CD4-positive, alpha-beta T cell treated with Interleukin-21 for 1 hour (primary cell): ENCODE results near the gene HORMAD1.
"Not testable (repeated sequence)": the region's sequence is repeated elsewhere in the genome, so short reads cannot be mapped to it uniquely, and the experiment has no call there.

Experiments
- DNase-seq: peaks from one replicate; pipeline ENCODE4 v3.0.0-alpha.2; 2020

HORMAD1 gene

DNA sequence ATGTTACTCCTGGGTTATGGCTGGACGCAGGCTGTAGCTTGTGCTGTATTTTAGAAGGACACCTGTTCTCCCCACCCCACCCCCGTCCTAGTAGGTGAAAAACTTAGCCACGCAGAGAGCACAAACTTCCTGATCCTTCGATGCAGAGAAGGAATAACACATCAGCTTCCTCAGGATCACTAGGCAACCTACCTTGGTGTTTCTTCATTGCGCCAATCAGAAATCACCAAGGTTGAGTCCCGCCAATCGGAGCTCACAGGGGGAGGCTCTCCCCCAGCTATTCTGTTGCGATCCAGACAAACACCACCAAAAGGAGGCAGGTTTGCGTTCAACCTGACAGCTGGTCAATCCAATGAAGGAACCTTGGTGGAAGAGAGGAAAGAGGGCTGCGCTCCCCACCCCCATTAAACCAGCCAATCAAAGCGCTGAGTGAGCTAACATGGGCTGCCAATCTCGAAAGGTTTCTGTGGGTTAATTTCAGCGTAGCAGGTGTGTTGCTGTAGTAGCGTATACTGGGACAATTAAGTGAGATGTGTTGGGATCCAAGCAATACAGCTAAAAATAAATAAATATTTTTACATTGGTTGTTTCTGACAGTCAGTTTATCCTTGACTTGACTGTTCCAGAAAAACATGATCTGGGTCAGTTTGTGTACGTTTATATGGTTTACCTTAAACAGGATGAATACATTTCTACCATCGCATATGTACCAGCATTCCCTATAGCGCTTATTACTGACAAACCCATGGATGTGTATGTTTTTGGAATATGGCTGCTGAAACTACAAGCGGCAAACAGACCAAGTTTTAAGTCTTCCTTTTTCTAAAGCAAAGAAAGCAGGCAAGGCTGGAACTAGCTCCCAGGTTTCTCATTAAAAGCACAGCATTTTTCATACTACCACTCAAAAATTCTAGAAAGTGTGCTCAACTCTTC lies 23.4 kb downstream of the HORMAD1 start, which contains the start of gene GOLPH3L:
Gene GOLPH3L (minus strand): TSS at position 160 of the 933 bp plus-strand sequence. CDS start 2,316 bp downstream, outside the sequence.
- DNase-seq, result peak; percentile 97

DNA sequence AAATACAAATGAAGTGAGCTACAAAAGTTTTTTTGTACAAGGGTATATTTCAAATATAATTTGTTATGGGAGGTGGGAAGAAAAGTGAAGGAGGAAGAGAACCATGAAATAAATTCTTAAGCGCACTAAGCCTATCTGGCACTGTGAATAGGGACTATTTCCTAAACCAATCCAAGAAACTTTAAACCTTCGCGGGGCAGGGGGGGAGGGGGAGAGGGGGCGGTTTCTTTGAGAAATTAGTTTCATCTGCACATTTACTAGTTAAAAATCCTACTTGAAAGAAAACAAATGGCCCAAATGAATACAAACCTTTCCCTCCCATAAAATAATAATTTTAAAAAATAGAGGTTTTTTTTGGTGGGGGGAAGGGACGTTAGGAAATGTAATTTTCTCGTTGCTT lies 24.1 kb downstream of the HORMAD1 start:
- no peak for DNase-seq

GRCh38 chr1:150696162-150696561 lies 24.5 kb downstream of the HORMAD1 start:
- peak; percentile 0 for DNase-seq

DNA sequence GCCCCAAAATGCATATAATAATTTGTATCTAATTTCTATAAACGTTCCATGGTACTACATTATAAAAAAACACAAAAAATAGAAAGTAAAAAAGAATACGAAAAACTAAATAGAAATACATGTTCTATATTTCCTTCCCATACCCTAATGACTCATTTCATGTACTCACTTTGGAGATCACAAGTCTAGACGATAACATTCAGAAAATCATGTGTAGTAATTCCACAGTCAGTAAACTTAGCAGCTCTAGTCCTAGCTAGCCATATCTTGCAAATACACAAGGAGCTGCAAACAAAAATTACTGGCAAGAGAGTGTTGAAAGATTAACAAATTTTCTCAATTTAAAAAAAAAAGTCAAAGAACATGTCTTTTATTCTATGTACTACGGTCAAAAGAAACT lies 25.1 kb downstream of the HORMAD1 start:
- no peak for DNase-seq

GRCh38 chr1:150692720-150693119 lies 28.0 kb downstream of the HORMAD1 start:
- DNase-seq, result no peak

DNA sequence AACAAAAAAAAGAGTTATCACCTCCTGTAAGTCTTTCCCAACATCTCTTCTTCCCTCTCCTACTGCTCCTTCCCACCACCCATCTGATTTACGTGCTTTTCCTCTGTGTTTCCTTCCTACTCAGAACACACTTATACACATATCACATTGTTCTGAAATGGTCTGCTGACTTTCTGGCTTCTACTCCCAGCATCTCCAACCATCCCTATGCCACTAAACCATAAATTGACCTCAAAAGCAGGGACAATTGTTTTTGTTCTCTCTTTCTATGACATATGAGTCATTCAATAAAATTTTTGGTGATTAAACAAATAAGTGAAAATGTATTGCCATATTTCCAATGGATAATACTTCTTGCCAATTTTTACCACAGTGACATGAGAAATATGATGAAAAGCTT lies 31.9 kb downstream of the HORMAD1 start:
- DNase-seq, result no peak

DNA sequence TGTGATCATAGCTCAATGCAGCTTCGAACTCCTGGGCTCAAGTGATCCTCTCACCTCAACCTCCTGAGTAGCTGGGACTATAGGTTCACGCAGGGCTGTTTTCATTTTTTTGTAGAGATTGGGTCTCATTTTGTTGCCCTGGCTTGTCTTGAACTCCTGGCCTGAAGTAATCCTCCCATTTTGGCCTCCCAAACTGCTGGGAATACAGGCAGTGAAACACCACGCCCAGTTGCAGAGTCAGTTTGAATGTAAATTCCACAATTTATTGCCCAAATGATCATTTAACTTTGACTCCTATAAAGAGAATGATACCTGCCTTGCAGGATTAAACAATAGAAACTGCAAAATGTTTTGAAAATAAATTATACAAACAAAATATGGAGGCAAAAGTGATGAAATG lies 34.4 kb downstream of the HORMAD1 start:
- DNase-seq, result no peak

DNA sequence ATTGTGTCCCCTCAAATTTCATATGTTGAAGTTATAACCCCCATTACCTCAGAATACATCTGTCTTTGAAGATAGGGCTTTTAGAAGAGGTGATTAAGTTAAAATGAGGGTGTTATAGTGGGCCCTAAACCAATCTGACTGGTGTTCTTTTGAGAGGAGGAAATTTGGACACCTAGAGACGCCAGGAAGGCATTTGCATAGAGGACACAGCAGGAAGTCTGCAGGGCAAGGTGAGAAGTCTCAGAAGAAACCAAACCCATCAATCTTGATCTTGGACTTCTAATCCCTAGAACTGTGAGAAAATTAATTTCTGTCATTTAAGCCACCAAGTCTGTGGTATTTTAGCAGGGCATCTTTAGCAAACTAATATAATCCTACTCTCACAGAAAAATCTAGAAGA lies 36.8 kb downstream of the HORMAD1 start:
- peak; percentile 16 for DNase-seq

DNA sequence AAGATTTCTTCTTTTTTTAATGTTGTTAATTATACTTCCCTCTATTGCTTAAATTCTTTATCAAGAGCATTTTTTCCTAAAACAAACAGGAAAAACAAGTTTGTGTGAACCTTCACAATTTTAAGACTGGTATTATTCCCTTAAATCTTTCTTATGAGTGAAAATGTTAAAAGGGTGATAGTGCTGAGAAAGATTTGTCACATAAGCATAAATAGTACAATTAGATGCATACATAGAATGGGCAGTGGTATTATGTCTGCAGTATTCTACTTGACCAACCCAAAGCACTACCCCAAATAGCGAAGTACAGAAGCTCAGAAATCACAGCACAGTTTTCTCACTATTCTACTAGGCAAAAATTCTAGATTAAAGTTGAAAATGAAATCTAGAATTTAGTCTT lies 41.7 kb downstream of the HORMAD1 start:
- DNase-seq, result no peak

- DNase-seq, result no peak
Measured at GRCh38 chr1:150674881-150675280, 45.8 kb downstream of the HORMAD1 start.

DNA sequence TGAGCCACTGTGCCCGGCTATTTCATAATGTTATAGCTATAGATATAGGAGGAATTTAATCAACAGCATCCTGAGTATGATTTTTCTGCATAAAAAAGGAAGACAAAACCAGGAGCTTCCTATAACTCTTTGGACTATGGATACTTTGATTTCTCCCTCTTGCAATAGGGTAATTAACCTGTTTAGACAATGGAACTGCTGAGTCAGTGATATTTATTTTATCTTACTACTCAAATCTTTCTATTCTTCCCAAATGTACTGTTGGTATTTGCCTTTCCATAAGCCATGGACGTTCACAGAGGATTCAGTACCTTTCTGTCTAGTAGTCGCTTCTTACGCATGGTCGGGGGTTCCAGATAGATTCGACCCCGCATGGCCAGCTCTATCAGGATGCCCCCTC lies 57.4 kb downstream of the HORMAD1 start:
- no peak for DNase-seq

DNA sequence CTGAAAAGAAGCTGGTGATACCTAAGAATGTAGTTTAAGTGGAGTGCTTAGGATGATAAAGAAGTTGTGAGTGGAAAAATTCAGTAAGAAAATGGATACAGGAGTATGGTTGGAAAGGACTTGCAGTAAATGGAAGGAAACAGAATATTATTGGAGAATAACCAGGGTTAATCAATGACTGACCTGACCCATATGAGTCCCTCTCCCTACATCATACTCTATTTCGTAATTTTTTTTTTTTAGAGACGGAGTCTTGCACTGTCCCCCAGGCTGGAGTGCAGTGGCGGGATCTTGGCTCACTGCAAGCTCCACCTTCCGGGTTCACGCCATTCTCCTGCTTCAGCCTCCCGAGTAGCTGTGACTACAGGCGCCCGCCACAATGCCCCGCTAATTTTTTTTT lies 57.9 kb downstream of the HORMAD1 start:
- DNase-seq, result no peak

DNA sequence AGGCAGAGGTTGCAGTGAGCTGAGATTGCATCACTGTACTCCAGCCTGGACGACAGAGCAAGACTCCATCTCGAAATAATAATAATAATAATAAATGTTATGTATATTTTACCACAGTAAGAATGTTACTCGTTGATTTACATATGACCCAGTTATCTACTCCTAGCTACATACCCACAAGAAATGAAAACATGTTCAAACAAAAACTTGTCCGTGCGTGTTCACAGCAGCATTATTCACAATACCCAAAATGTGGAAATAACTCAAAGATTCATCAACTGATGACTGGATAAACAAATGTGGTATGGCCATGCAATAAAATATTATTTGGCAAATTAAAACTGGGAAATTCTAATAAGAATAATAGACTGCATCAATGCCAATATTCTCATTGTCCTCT lies 59.5 kb downstream of the HORMAD1 start:
- DNase-seq, result no peak

DNA sequence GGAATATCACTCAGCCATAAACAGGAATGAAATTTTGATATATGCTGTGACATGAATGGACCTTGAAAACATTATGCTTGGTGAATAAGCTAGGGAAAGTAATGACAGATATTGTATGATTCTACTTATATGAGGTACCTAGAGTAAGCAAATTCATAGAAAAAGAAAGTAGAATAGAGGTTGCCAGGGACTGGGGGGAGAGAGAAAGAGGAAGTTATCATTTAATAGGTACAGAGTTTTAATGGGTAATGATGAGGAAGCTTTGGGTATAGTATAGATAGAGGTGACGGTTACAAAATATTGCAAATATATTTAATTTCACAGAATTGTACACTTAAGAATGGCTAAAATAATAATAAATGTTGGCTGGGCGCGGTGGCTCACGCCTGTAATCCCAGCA lies 60.1 kb downstream of the HORMAD1 start:
- DNase-seq, result no peak

- DNase-seq, result not testable (repeated sequence)
Measured at GRCh38 chr1:150657064-150657463, 63.6 kb downstream of the HORMAD1 start.

GRCh38 chr1:150654635-150655034 lies 66.1 kb downstream of the HORMAD1 start:
- not testable (repeated sequence) for DNase-seq

- DNase-seq, result no peak
Measured at GRCh38 chr1:150650193-150650592, 70.5 kb downstream of the HORMAD1 start.

DNA sequence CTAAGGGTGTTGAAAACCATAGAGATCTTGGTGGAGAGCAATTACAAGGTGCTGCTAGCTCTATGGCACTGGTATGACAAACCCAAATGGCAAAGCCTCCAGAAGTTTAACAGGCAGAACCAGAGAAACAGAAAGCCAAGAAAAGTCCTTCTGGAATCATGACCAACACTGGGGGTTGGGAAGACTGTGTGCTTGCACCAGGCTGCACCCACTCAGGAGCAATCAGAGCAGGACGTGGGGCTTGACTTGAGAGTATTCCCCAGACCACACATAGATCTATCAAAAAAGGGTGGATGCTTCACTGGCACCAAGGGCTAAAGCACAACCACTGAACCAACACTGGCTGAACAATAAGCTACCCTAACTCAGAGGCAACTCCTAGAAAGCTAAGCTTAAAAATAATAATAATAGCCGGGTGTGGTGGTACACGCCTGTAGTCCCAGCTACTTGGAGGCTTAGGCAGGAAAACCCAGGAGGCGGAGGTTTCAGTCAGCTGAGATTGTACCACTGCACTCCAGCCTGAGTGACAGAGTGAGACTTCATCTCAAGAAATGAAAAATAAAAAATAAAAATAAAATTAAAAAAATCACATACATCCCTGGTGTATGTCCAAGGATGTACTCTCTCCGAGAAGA lies 71.1 kb downstream of the HORMAD1 start:
- DNase-seq, result no peak
